ENCODE data around the gene MRS2.
A peak's percentile ranks its signal among the peaks of the same experiment; 100 is the strongest.
"Not testable (repeated sequence)": the region's sequence is repeated elsewhere in the genome, so short reads cannot be mapped to it uniquely, and the experiment has no call there.

The MRS2 gene

GRCh38 chr6:24391756-24392405, 10.9 kb upstream of the MRS2 start:
- peaks cover 9% of the 10 kb centered on the region for H3K4me1 ChIP-seq (ENCODE audit: control insufficient read depth, insufficient read depth, low read length, unreplicated experiment)
- H2AFZ ChIP-seq (ENCODE audit: low read length, unreplicated experiment), result no peak overlapping the region
- H3K36me3 ChIP-seq (ENCODE audit: insufficient read depth, low read length), result no peaks in the 10 kb centered on the region
- no peaks in the 10 kb centered on the region for H3K79me2 ChIP-seq (ENCODE audit: control insufficient read depth, insufficient read depth, low read length, unreplicated experiment)
- no peaks in the 10 kb centered on the region for H3K27me3 ChIP-seq (ENCODE audit: insufficient read depth, low read length)
- no peak overlapping the region for H3K4me3 ChIP-seq (ENCODE audit: low read depth, low read length)
- H3K27ac ChIP-seq (ENCODE audit: low read depth, low read length), result no peak overlapping the region

- no peak overlapping the region for H2AFZ ChIP-seq (ENCODE audit: low read length, unreplicated experiment)
- H3K79me2 ChIP-seq (ENCODE audit: control insufficient read depth, insufficient read depth, low read length, unreplicated experiment), result no peaks in the 10 kb centered on the region
- H3K27ac ChIP-seq (ENCODE audit: low read depth, low read length), result peak overlapping the region; percentile 29; the same call in 1 of the 2 replicates
- peaks cover 9% of the 10 kb centered on the region for H3K4me1 ChIP-seq (ENCODE audit: control insufficient read depth, insufficient read depth, low read length, unreplicated experiment)
- H3K4me3 ChIP-seq (ENCODE audit: low read depth, low read length), result no peak overlapping the region
- no peaks in the 10 kb centered on the region for H3K27me3 ChIP-seq (ENCODE audit: insufficient read depth, low read length)
- no peaks in the 10 kb centered on the region for H3K36me3 ChIP-seq (ENCODE audit: insufficient read depth, low read length)
Observed at GRCh38 chr6:24394061-24394779, 8.5 kb upstream of the MRS2 start.

GRCh38 chr6:24394780-24395437, 7.8 kb upstream of the MRS2 start:
- no peak overlapping the region for H3K4me3 ChIP-seq (ENCODE audit: low read depth, low read length)
- peaks cover 5% of the 10 kb centered on the region; the same call in 1 of the 2 replicates for H3K27me3 ChIP-seq (ENCODE audit: insufficient read depth, low read length)
- peak overlapping the region; percentile 42 for H3K27ac ChIP-seq (ENCODE audit: low read depth, low read length)
- no peaks in the 10 kb centered on the region for H3K36me3 ChIP-seq (ENCODE audit: insufficient read depth, low read length)
- H2AFZ ChIP-seq (ENCODE audit: low read length, unreplicated experiment), result peak overlapping the region; percentile 16
- peaks cover 9% of the 10 kb centered on the region for H3K4me1 ChIP-seq (ENCODE audit: control insufficient read depth, insufficient read depth, low read length, unreplicated experiment)
- no peaks in the 10 kb centered on the region for H3K79me2 ChIP-seq (ENCODE audit: control insufficient read depth, insufficient read depth, low read length, unreplicated experiment)

- H3K27ac ChIP-seq (ENCODE audit: low read depth, low read length), result no peak overlapping the region
- H3K36me3 ChIP-seq (ENCODE audit: insufficient read depth, low read length), result no peaks in the 10 kb centered on the region
- H2AFZ ChIP-seq (ENCODE audit: low read length, unreplicated experiment), result no peak overlapping the region
- H3K79me2 ChIP-seq (ENCODE audit: control insufficient read depth, insufficient read depth, low read length, unreplicated experiment), result no peaks in the 10 kb centered on the region
- H3K27me3 ChIP-seq (ENCODE audit: insufficient read depth, low read length), result peaks cover 7% of the 10 kb centered on the region; the same call in 1 of the 2 replicates
- H3K4me1 ChIP-seq (ENCODE audit: control insufficient read depth, insufficient read depth, low read length, unreplicated experiment), result peaks cover 9% of the 10 kb centered on the region
- no peak overlapping the region for H3K4me3 ChIP-seq (ENCODE audit: low read depth, low read length)
Observed at GRCh38 chr6:24396824-24397223, 5.9 kb upstream of the MRS2 start.

- Histone ChIP-seq H3K79me2 (ENCODE audit: control insufficient read depth, insufficient read depth, low read length, unreplicated experiment) (peaks cover 6% of the 10 kb centered on the region), H3K36me3 (ENCODE audit: insufficient read depth, low read length) (no peaks in the 10 kb centered on the region), H3K27me3 (ENCODE audit: insufficient read depth, low read length) (peaks cover 7% of the 10 kb centered on the region; the same call in 1 of the 2 replicates), H3K4me1 (ENCODE audit: control insufficient read depth, insufficient read depth, low read length, unreplicated experiment) (peaks cover 9% of the 10 kb centered on the region), H2AFZ (ENCODE audit: low read length, unreplicated experiment) (no peak overlapping the region), H3K27ac (ENCODE audit: low read depth, low read length) (no peak overlapping the region), H3K4me3 (ENCODE audit: low read depth, low read length) (no peak overlapping the region)
Observed at GRCh38 chr6:24397631-24398030, 5.1 kb upstream of the MRS2 start.

- Histone ChIP-seq H3K79me2 (ENCODE audit: control insufficient read depth, insufficient read depth, low read length, unreplicated experiment) (peaks cover 30% of the 10 kb centered on the region), H3K4me1 (ENCODE audit: control insufficient read depth, insufficient read depth, low read length, unreplicated experiment) (peaks cover 11% of the 10 kb centered on the region)
- H3K27ac ChIP-seq (ENCODE audit: low read depth, low read length); H2AFZ ChIP-seq (ENCODE audit: low read length, unreplicated experiment); H3K27me3 ChIP-seq (ENCODE audit: insufficient read depth, low read length); H3K4me3 ChIP-seq (ENCODE audit: low read depth, low read length); H3K36me3 ChIP-seq (ENCODE audit: insufficient read depth, low read length): not testable (repeated sequence)
Observed at GRCh38 chr6:24400045-24401039, 2.4 kb upstream of the MRS2 start.

GRCh38 chr6:24401458-24401857, 1.3 kb upstream of the MRS2 start:
- Histone ChIP-seq H3K27me3 (ENCODE audit: insufficient read depth, low read length) (peaks cover 7% of the 10 kb centered on the region; the same call in 1 of the 2 replicates), H3K79me2 (ENCODE audit: control insufficient read depth, insufficient read depth, low read length, unreplicated experiment) (peaks cover 30% of the 10 kb centered on the region), H3K36me3 (ENCODE audit: insufficient read depth, low read length) (0 out of 2 replicates have a peak, but pooled peaks cover 4% of the 10 kb centered on the region), H3K4me3 (ENCODE audit: low read depth, low read length) (no peak overlapping the region), H2AFZ (ENCODE audit: low read length, unreplicated experiment) (no peak overlapping the region), H3K27ac (ENCODE audit: low read depth, low read length) (no peak overlapping the region), H3K4me1 (ENCODE audit: control insufficient read depth, insufficient read depth, low read length, unreplicated experiment) (peaks cover 9% of the 10 kb centered on the region)

GRCh38 chr6:24403501-24403824, 727 bp downstream of the MRS2 start:
- Histone ChIP-seq H3K4me1 (ENCODE audit: control insufficient read depth, insufficient read depth, low read length, unreplicated experiment) (peaks cover 9% of the 10 kb centered on the region), H3K79me2 (ENCODE audit: control insufficient read depth, insufficient read depth, low read length, unreplicated experiment) (peaks cover 32% of the 10 kb centered on the region), H3K27me3 (ENCODE audit: insufficient read depth, low read length) (peaks cover 7% of the 10 kb centered on the region; the same call in 1 of the 2 replicates), H3K27ac (ENCODE audit: low read depth, low read length) (no peak overlapping the region), H3K4me3 (ENCODE audit: low read depth, low read length) (peak overlapping the region; percentile 99), H3K36me3 (ENCODE audit: insufficient read depth, low read length) (peaks cover 4% of the 10 kb centered on the region; the same call in 1 of the 2 replicates), H2AFZ (ENCODE audit: low read length, unreplicated experiment) (peak overlapping the region; percentile 100)

GRCh38 chr6:24405262-24405661, 2.5 kb downstream of the MRS2 start:
- peaks cover 8% of the 10 kb centered on the region; the same call in 1 of the 2 replicates for H3K36me3 ChIP-seq (ENCODE audit: insufficient read depth, low read length)

More at GRCh38 chr6:24405262-24405661, 2.5 kb downstream of the MRS2 start:
- H2AFZ ChIP-seq (ENCODE audit: low read length, unreplicated experiment), result no peak overlapping the region
- H3K27me3 ChIP-seq (ENCODE audit: insufficient read depth, low read length), result no peaks in the 10 kb centered on the region
- peaks cover 37% of the 10 kb centered on the region for H3K79me2 ChIP-seq (ENCODE audit: control insufficient read depth, insufficient read depth, low read length, unreplicated experiment)
- H3K27ac ChIP-seq (ENCODE audit: low read depth, low read length), result no peak overlapping the region
- H3K4me1 ChIP-seq (ENCODE audit: control insufficient read depth, insufficient read depth, low read length, unreplicated experiment), result peaks cover 9% of the 10 kb centered on the region
- H3K4me3 ChIP-seq (ENCODE audit: low read depth, low read length), result no peak overlapping the region

All from ACC112 (cell line).